Peyer's patch (tissue), 4 donors: Measurements from ENCODE around the gene KLF2.

Experiments
- CTCF ChIP-seq, 6 experiments: fragments of 450-650 bp in 4 of 6; fragments of 200-600 bp in 2 of 6; sonication (generic) in 1 of 6; IDR thresholded peaks; one replicate each; pipeline ENCODE4 v1.5.1; 2017 to 2019; ENCODE audit warnings: antibody characterized with exemption in 6 of 6, mild to moderate bottlenecking in 3 of 6, moderate library complexity in 1 of 6
- POLR2A ChIP-seq, 2 donors: fragments of 450-650 bp; IDR thresholded peaks; one replicate each; pipeline ENCODE4 v1.5.1; 2017; ENCODE audit warnings: antibody characterized with exemption in 2 of 2, mild to moderate bottlenecking in 2 of 2, moderate library complexity in 2 of 2

- TF ChIP-seq CTCF (IDR thresholded peaks at IDR 0.05) (no peak), POLR2A (IDR thresholded peaks at IDR 0.05) (no peak)
These were observed 22.5 kb upstream of the KLF2 start for GRCh38 chr19:16301999-16302694.
